Measurements from ENCODE around the gene LOXL3.

DNA sequence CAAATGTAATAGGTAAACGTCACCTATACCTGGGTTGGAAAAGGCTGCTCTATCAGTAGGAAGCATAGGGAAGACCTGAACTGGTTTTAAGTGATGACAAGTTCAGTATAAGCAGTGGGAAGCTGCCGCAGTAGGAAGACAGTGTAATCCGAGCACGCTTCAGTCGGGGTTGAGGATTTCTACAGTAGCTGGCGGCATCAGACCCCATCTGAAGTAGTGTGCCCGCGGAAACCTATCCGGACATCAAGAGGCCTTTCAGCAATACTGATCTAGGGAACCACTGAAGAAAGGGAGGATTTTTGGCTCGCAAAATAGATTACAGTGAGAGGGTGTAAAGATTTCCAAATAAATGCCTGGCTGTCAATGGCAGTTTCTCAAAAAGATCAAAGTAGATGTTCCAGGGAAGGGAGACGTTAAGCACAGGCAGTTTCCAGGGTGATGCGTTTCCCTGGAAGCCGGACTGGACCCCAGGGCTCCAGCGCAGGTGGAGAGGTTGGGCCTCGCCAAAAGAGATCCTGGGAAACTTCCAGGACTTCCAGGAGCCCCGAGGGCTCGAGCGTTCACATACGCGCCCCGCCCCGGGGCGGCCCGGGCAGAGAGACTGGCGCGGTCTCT, 5.3 kb downstream of the LOXL3 start:
- TF ChIP-seq CTCF (IDR thresholded peaks at IDR 0.05), result no peak
- no peak for TF ChIP-seq EP300 (IDR thresholded peaks at IDR 0.05)
- no peak for TF ChIP-seq POLR2A (IDR thresholded peaks at IDR 0.05)
- no peak for TF ChIP-seq POLR2AphosphoS5 (IDR thresholded peaks at IDR 0.05)

Measured in upper lobe of left lung (tissue), 4 donors.